Skeletal muscle cell (primary cell): Measurements from ENCODE around the gene NPL.

Experiments used
- DNase-seq: peaks from one replicate; pipeline ENCODE4 v3.0.0-alpha.2; 2010; ENCODE audit warnings: low read depth
- H3K4me3 ChIP-seq: 2 replicates; pipeline ENCODE4 v1.5.1; 2011; ENCODE audit warnings: low read depth, mild to moderate bottlenecking, control low read depth, low read length, moderate library complexity

Gene NPL, protein sequence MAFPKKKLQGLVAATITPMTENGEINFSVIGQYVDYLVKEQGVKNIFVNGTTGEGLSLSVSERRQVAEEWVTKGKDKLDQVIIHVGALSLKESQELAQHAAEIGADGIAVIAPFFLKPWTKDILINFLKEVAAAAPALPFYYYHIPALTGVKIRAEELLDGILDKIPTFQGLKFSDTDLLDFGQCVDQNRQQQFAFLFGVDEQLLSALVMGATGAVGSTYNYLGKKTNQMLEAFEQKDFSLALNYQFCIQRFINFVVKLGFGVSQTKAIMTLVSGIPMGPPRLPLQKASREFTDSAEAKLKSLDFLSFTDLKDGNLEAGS

DNA sequence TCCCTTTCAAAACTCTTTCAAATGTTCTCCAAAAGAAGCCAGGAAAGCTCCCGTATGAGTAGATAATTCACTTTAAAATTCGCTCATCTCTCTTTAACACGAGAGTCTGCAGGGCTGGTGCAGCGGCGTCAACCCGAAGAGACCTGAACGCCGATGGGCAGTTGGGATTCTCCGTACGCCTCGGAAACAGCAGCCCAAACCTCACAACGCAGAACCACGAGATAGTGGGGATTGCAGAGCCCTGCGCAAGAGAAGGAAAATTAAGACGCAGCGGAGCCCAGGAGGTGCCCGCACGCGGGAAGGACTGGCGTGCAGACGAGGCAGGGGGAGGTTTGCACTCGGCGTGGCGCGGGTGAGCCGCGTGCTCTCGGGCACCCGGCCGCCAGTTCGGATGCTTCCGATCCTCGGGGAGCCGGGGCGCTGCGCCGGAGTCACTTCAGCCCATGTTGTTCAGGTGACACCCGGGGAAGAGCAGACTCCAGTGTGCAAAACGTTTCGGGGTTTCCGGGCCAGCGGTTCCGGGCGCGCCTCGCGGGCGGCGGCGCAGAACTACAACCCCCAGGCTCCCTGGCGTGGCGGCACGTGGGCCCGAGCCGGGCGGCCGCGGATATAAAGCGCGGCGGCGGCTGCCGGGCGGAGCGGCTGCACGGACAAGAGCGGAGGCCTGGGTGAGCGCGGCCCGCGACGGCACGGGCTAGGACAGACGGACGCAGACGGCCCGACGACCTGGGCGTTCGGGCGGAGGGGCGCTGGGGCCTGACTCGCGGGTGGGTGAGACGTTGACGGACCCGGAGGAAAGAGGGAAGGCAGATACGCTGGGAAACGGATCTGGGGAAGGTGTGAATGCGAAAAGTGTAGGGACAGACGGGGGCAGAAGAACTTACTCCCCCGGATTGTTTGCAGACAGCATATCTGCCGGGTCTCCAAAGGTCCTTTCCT lies at the start of gene NPL:
NPL (plus strand) TSS at position 636 of the 939 bp plus-strand sequence. CDS start 4,599 bp downstream, outside the sequence.
- H3K4me3 ChIP-seq = peak within 1 kb of the TSS; percentile 70
- peak; percentile 37 for DNase-seq

DNA sequence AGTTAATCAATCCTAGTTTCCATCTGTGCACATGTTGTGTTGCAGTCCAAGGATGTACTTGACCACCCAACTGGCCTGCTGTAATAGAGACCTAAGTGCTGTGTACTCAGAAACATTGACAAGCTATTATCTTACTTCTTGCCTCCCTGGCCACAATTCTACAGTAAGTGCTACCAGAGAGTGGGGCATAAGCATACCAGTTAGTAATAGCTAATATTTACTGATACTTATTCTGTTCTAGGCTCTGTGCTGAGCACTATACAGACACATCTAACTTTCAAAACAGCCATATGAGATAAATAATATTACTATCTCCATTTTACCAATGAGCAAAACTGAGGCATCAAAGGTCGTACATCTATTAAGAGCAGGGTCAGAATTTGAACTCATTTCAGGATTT lies 49.5 kb upstream of the NPL start:
- no peak overlapping the region for H3K4me3 ChIP-seq
- DNase-seq = no peak

DNA sequence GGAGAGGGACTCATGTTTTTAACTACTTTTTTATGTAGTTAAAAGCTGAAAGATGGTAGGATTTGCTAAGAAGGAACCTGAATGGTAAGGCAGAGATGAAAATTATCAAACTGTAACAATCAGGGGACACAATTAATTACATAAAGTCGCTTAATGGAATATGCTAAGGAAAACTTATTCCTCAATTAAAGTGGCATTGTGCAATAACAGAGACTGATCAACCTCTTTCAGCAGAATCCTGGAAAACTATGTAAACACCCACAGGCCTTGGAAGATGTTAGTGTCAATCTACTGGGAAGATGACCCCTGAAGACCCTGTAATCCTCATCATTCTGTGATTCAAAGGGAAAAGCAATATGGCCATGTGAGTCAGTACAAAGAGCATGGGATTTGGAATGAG lies 46.8 kb upstream of the NPL start:
- DNase-seq = no peak
- no peak overlapping the region for H3K4me3 ChIP-seq

DNA sequence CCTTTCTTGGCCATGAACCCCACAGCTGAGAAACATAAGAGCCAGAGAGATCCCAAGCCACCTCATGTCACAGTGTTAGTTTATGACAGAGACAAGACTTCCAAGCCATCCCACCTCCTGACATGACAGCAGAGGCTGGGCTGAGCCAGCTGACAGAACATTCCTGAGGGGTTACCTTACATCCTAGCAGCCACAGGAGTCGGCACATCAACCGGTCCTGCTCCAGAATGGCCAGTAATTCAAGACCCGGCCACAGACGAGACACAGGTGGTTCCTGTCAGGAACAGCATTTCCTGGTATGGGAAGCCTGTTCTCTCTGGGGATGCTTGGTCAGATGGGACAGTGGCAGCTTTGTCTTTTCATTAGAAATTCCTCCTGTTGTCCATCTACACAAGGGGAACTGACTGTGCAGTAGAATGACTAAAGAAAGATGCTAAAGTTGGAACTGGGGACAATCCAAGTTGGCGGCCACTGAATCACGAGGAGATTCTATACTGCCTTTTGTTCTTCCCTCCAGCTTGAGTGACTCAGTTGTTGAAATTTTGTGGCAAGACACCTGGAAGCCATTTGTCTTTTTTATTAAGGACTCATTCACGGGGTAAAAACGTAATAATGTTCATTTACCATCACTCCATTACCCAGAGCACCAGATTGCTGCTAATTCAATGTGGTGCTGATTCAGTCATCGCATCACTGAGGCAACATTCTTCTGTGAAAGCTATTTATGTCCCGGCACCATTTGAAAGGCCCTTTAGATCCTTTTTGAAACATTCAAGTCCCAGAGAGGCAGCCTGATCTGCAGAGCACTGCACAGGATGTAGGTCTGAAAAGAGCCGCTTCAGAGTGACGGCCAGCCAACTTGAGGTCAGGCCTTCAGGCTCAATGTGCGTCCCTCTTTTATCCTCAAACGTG lies 37.2 kb upstream of the NPL start:
- no peak overlapping the region for H3K4me3 ChIP-seq
- DNase-seq = peak; percentile 28

DNA sequence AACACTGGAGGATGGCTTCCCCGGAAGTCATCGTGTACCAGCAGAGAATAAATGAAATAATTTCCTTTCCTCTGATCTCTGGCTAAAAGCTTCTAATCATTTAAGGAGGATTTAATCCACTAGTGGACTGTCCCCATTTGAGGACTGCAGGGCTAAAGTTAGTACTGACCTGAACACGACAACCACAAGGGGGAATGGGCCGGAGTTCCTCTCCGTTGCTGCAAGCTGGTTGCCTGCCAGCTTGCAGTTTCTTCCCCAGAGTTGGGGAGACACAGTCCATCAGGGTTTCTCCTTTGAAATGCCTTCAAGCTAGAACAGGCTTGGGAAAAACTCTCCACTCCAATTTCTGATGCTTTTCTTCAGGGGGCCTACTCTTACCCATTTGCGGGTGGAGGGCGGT lies 35.5 kb upstream of the NPL start:
- no peak for DNase-seq
- H3K4me3 ChIP-seq = no peak overlapping the region

DNA sequence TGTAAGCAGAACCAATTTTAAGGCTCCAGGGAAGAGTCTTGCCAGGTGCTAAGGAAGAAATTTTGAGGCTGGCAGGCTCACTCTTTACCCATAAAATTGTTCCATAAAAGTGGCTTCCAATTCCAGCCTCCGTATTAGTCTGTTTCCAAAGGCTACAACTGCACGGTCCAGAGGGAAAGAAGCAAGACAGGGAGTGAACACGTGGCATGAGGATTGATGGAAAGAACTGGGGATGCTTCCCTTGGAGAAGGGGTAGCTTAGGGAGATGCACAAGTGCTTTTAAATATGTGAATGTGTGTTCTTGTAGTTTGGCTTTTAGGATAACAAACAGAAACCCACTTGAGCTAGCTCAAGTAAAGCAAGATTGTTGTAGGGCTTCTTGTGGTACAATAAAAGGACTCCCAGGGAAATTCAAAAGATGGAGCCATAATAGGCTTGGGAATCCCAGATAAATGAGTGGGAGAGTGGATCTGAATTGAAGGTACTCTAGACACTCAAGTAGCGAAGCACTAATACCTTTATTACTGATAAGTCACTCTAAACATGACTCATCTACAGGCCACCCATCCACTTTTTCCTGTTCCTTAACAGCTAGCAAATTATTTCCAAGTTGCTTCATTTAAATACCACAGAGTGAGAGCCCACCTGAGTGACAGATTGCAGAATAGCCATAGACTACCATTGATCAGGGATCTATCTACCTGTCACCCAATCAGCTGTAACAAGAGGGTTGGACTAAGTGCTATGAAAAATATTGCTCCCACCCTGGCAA lies 34.8 kb upstream of the NPL start:
- no peak for DNase-seq
- H3K4me3 ChIP-seq = no peak overlapping the region

DNA sequence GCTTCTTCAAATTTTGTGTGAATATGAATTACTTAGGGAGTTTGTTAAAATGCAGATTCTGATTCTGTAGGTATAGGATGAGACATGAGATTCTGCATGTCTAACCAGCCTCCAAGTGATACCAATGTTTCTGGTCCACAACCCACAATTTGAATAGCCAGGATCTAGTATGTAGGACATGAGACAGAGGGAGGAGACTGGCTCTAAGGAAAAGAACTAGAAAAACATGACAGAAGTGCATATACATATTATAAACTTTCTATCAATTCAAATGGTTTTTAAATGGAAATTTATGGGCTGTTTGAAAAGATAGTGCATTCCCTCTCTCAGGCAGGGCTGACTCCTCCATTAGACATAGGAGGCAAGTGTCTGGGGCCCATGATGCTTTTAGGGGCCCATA lies 33.9 kb upstream of the NPL start:
- H3K4me3 ChIP-seq = no peak overlapping the region
- no peak for DNase-seq

DNA sequence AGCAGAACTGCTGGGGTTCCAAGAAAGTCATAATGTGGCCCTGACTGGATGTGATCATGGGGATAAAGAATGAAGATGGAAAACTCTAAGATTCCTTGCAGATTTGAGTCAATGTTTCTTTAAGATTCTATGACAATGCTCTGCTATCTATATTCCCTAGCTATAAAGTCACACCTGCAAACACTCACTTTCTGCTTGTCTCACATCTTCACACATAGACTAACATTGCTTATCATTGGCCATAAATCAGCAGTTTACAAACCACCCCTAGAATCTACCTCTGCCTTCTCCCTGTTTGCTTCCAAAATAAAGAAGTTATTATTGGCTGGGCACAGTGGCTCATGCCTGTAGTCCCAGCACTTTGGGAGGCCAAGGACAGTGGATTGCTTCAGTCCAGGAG lies 33.1 kb upstream of the NPL start:
- no peak overlapping the region for H3K4me3 ChIP-seq
- DNase-seq = no peak

DNA sequence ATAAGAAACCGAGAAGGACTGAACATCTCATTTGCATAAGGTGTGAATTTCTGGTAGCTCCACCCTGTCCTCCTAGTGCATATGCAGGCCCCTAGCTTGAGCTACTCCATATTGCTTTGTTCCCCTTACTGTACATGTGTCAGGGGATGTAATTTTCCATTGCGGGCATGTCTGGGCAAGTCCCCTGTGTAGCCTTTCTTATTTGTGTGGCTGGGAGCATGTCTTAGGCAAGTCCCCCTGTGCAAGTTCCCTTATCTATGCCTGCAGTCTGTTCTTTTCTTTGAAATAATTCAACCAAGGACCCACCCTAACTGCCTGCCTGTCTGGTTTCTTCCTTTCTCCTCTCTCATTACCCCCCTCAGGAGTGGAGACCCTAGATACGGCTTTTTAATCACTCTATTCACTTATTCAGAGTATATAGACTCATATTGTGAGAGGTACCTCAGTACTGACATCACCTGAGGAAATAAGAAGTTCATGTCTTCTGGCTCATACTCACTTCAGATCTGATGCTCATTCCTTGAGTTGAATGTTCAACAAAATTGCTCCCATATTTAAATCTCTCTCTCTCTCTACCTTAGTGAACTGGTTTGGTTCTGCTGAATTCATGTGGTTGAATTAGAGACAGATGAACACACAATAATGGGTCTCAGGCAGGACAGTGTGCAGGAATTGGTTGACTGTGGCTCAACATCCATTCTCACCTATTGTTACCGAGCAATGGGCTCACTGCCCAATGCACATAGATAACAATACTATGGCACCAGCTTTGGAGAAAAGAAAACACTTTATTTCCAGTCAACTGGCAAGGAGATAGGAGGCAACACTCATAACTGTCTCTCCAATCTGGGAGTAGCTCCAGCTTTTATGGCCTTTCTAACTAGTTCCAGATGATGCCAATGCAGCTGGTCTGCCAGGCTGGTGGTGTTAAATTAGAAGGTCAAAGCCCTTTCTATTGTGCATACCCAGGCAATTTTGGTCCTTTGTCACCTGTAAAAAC lies 27.9 kb upstream of the NPL start:
- no peak overlapping the region for H3K4me3 ChIP-seq
- DNase-seq = no peak

DNA sequence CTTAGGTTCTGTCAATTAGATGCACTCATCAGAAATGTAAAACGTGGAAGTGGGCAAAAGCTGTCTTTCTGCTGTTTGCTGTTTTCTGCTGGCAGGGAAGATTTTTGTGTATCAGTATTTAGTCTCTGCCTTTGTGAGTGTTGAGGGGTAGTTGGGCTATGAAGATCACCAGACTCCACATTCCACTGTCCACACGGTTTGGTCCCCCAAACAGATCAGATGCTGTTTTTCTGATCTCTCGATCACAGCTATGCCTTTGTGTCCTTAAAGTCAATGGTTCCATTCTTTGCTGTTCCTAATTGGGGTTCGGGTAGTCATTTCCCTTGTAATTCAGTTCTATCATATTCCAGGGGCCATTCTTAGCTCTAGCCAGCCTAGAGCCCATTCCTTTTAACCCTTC lies 27.0 kb upstream of the NPL start:
- DNase-seq = no peak
- H3K4me3 ChIP-seq = no peak overlapping the region

DNA sequence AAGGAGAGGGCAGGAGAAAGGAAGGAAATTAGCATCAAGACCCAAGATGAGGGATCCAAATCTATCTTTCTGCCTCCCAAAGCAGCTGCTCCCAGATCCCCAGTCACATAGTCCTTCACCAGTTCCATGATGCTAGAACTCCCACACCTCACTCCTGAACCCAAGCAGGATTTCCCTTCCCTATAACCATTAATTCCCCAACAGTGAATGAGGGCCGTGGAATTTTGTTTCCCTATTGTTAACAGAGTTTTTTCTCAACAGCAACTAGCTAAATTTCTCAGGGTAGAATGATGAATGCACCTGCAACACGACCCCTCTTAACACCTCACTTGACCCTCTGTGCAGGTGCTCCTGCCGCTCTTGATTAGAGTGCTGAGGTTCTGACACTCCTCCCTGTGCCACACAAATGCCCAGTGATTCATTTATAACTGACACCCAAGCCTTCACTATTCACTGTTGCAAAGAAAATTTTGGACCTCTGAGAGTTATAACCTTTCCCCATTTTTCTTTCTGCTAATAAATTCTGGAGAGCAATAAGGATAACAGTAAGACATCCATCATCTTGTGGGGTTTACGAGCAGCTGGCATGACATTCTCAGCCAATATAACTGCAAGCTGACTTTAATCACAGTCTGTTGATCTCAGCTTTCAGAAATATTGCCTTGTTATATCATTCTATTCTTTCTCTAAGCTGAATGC lies 25.4 kb upstream of the NPL start:
- no peak for DNase-seq
- no peak overlapping the region for H3K4me3 ChIP-seq

DNA sequence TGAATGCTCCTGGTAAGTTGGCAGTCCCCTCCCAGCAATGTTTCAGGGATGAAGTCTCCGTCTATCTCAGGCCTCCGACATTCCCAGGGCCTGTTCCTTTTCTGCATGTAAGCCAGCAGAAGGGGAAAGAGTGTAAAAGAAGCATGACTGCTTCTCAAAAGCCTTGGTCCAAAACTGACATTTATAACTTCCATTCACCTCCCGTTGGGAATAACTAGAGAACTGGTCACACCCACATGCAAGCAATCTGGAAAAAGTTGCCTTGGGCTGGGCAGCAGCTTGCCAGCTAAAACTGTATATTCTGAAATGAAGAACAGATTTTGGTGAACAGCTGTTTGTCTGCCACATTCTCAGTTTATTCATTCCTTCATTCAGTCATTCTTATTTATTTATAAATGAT lies 24.2 kb upstream of the NPL start:
- DNase-seq = no peak
- H3K4me3 ChIP-seq = no peak overlapping the region

DNA sequence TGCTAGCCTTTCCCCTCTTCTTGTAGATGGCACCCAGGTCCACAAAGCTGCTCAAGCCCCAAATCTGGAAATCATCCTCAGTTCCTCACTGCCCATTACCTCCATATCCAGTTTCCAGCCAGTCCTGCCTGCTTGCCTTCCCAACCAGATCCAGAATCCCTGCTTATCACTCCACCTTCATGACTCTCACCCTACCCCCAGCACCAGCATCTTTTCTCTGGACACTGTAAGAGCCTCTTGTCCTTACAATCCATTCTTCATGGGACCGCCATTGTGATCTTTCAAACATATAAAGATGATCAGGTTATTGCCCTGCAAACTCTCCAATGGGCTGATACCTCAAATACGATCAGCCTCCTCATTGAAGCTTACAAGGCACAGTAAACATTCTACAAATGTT lies 23.5 kb upstream of the NPL start:
- no peak overlapping the region for H3K4me3 ChIP-seq
- DNase-seq = no peak

DNA sequence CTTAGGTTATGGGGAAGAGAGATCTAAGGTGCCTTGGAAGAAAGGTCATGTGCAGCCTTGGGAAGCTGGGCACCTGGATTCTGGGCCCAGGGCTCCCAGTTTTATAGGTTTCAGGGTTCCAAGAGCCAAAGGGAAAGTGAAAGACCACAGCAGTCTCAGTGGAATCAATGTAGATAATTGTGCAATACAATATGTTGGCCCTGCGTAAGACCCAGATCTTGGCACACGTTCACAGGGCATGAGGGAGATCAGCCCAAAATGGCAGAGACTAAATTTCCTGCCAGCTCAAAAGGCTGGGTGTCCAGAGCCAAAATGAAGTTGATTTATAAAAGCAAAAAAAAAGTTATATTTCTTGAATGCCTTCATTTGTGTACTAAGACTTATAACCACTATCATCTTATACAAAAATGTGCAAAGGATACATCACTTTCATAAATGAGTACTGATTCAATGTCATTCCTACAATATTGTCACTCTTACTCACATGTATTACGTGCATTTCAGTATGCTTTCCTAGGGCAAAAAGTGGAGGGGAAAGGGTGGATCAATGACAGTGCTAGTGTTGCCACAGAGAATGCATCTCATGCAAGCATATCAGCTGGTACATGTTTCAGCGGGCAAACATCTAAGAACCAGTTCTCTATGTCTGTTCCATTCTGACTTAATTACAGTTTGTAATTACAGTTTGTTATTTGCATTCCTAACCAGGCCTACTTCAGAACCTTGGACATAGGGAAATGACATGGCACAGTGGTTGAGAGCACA lies 22.5 kb upstream of the NPL start:
- DNase-seq = no peak

DNA sequence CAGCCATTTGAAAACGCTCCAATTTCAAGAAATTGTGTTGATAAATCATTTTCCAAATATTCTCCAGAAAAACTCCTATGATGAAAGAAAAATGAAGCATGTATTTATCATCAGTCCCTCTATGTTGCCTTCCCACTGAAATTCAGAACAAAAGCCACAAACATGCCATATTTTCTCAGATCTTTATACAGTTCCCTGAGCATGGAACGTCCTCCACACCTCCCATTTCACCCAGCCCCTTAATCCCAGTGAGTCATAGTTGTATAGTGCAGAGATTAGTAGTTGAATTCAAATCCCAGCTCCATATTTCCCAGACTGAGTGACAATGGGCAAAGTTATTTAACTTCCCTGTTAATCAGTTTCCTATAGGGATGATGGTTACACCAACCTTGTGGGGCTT lies 20.6 kb upstream of the NPL start:
- no peak for DNase-seq
- H3K4me3 ChIP-seq = no peak overlapping the region

More for the DNA sequence above, 22.5 kb upstream of the NPL start:
- H3K4me3 ChIP-seq = no peak overlapping the region

DNA sequence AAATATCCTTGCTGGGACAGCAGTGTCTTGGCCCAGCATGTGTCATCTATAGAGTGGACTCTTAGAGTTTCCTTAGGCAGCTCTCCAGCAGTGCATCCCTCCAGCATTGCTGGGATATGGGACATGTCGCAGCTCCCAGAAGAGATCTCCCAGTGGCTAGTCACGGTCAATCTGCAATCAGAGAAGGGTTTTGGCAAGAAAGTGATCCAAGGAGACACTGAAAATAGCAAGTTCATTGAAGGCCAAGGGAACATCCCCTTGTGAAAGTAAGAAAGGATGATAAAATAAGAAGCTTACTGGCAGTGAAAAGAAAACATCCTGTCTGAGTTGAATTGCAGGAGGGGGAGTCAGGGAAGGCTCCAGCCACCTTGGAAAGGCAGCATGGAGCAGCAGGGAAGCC lies 19.3 kb upstream of the NPL start:
- H3K4me3 ChIP-seq = no peak overlapping the region
- no peak for DNase-seq
